Stimulated activated CD4-positive, alpha-beta T cell treated with anti-CD3 and anti-CD28 coated beads, Interleukin-2, amount 100 ng/mL, for 24 hours (primary cell): ENCODE measurements around the gene GNG13.
"Not testable (repeated sequence)": the region's sequence is repeated elsewhere in the genome, so short reads cannot be mapped to it uniquely, and the experiment has no call there.

Source experiments
- DNase-seq, 2 donors: peaks; one replicate each; pipeline ENCODE4 v3.0.0-alpha.2; 2020

GNG13 gene

GRCh38 chr16:831571-832413 lies 31.3 kb upstream of the GNG13 start:
- no peak for DNase-seq

- no peak for DNase-seq
Observed at GRCh38 chr16:830871-831570, 30.5 kb upstream of the GNG13 start.

DNA sequence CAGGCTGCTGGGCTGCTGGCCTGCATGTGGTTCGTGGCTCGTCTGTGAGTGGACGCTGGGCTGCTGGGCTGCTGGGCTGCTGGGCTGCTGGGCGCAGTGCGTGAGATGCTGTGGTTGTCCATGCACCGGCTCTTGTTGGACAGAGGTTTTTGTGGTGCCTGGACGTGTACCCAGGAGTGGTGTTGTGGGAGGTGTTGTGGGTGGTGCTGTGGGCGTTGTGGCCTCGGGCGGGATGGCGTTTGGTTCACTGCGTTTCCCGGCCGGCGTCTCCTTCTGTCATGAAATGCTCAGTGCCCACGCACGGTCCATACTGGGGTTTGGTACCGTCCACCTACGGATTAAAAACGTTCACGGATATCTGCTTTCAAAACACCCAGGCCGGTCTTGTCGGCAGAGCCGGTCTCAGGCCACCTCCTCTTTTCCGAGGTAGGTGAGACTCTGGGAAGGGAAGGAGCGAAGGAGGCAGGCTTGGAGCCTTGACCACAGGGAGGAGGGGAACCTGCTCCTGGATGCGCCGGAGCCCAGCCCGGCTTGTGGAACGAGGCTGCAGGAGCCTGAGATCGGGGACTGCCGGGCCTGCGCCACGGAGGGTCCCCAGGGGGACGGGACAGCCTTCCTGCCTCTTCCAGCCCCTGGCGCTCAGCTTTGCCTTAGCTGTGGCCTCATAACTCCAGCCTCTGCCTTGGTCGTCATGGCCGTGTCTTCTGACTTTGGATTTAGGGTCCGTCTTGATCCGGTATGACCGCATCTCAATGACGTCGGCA lies 29.8 kb upstream of the GNG13 start:
- DNase-seq = no peak

- no peak for DNase-seq
Observed at GRCh38 chr16:828891-829290, 28.4 kb upstream of the GNG13 start.

GRCh38 chr16:827513-827912 lies 27.0 kb upstream of the GNG13 start:
- no peak for DNase-seq

GRCh38 chr16:825341-826061 lies 25.0 kb upstream of the GNG13 start:
- DNase-seq = no peak

DNA sequence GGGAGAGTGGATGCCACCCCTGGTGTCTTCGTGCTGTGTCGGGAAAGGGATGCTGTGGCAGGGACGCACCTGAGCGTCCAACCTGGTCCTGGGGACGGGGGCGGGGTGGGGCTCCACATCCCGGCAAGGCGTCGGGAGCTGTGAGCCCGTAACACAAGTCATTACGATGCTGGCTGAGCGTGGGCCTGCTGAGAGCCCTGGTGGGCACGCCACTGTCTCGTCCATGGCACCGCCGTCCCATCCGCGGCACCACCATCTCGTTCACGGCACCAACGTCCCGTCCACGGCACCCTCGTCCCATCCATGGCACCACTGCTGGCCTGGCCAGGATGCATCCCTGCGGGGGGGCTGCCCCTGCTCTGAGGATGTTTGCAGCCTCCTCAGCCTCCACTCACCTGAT lies 24.1 kb upstream of the GNG13 start:
- DNase-seq = no peak

DNA sequence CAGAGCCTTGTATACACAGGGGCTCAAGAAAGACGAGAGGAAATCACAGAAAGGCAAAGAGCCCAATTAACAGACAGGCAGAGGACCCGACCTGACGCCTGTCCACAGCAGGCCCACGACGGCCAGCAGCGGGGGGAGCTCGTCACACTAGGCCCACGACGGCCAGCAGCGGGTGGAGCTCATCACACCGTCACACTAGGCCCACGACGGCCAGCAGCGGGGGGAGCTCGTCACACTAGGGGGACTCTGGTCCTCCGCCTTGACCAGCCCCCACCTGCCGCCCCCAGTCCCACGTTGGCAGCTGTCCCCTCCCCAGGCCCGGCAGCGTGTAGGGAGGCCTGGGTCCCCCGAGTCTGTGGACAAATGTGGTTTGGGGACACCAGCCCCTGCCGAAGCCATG lies 23.7 kb upstream of the GNG13 start:
- DNase-seq = no peak

GRCh38 chr16:822909-823297 lies 22.4 kb upstream of the GNG13 start:
- DNase-seq = no peak

GRCh38 chr16:822174-822908 lies 21.8 kb upstream of the GNG13 start:
- DNase-seq = no peak

DNA sequence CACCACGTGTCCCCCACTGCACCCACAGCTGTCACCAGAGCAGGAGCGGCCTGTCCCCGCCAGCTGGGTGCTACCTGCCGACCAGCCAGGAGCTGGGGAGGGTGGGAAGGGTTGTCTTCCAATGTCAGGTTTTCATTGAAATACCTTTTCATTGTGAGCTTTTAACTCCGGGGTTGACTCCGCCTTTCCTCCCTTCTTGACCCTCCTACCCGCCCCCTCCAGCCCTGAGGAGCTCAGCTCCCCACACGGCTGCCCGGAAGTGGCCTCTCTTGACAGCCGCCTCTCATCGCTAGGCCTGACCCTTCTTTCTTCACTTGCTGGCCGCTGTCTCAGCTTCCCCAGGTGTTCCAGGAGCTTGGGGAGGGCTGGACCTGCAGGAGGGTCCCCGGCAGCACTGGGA lies 21.2 kb upstream of the GNG13 start:
- DNase-seq = no peak

- DNase-seq = no peak
Observed at GRCh38 chr16:820748-821147, 20.2 kb upstream of the GNG13 start.

DNA sequence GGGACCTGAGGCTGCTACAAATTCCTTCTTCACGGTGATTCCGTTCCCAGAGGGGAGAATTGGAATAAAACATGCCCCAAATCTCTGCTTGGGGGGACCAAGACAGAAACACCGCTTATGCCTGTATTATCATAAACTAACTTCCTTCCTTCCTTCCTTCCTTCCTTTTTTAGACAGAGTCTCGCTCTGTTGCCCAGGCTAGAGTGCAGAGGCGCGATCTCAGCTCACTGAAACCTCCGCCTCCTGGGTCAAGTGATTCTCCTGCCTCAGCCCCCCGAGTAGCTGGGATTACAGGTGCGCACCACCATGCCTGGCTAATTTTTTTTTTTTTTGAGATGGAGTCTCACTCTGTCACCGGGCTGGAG lies 19.5 kb upstream of the GNG13 start:
- not testable (repeated sequence) for DNase-seq

DNA sequence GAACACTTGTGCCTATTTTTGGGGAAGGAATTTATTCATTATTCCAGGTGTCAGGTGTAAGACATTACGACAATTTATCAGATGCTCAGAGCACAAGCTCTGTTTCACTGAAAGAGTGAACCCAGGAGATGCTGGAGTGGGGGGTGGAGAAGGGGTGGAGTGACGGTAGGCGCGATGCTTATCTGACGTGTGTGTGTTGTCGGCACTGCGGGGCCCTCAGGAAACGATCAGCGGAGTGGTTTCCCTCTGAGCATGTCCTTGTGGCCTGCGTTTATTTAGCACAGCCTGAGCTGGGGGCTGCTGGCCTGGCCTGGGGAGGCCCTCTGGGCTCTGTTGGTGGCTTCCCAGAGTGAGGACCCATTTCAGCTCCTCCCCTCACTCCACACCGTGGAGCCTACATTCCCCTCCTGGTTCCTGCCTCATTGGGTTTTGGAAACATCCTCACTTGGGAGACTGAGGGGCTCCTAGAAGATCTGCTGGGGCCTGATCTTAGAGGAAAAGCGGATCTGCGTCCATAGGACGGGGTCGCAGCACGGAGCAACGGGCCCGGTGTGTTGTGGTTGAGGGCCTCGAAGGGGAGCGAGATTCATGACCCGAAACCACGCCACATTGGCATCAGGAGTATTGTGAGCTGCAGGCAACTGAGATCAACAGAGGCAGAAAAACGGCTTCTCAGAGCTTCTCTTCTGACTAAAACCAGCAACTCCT lies 19.0 kb upstream of the GNG13 start:
- no peak for DNase-seq

DNA sequence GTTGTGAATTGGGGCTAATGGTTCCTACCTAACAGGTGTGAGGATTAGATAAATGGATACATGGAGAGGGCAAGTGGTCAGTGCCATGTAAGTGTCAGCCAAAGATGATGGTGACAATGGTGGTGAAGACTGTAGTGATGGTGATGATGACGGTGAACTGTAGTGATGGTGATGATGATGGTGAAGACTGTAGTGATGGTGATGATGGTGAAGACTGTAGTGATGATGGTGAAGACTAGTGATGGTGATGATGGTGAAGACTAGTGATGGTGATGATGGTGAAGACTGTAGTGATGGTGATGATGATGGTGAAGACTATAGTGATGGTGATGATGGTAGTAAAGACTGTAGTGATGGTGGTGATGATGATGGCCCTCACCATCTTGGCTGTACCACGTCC lies 18.1 kb upstream of the GNG13 start:
- DNase-seq = no peak

GRCh38 chr16:818132-818531 lies 17.6 kb upstream of the GNG13 start:
- no peak for DNase-seq

DNA sequence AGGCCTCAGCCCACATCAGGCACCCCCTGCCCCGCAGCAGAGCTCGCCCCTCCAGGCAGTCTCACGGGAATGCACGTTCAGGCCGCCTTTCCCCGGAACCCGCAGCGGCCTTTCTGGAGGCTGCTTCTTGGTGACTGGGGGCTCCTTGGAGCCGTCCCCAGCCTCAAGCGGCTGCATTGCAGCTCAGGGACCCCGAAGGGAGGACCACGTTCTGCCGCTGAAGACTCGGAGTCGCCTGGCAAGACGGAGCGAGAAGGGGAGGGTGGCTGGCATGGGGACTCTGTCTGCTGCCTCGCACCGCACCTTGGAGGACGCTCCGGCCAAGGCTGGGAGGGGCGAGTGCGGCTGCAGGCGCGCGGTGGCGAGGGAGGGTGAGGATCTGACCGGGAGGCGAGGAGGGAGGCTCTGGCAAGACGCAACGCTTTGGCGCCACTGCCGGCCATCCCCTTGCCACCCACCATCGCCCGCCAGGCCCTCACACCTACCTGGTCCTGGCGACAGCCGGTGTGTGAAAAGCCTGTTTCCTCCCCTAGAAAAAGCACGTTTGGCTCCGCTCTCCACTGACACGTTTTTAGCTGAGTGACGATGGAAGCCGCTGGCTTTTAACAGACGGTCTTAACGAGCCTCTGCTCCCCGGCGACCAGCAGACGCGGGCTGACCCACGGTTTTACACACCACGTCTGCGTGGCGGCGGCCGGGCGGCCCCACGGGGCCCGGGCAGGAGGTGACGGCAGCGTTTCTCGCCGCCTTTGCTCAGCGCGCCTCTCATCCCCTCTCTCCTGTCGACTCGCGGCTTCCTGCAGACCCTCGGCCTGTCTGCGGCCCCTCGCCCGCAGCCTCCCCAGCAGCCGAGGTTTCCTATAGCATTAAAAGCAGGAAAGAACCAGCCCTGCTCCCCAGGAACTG lies 16.7 kb upstream of the GNG13 start:
- DNase-seq = no peak

DNA sequence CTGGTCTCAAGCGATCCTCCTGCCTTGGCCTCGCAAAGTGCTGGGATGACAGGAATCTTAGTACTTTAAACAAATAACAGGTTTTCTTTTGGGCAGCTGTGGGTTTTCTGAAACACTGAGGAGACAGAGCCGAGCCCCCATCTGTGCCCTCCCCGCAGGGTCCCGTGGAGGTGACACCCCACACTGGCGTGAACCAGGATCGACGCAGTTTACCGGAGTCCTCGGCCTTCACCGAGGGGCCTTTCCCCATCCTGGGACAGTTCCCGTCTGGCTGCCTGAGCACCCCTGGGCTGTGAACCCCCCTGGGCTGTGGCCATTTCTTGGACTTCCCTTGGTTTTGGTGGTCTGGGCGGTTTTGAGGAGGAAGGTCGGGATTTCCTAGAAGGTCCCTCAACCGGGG lies 15.3 kb upstream of the GNG13 start:
- no peak for DNase-seq

DNA sequence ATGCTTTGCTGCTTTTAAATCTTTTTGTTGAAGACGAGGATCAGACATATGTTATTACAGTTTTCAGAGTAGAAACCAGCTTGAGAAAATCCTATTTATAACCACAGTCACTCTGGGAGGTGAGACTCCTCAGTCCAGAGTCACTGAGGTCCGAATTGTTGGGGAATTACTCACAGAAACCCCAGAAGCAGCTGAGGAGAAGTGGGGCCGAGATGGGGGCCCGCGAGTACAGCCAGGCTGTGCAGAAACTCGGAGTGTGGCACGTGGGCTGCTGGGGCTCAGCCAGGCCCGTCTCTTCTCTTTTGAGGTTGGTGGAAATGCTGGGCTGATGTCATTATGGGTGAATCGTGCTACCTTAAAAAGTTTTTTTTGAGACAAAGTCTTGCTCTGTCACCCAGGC lies 14.4 kb upstream of the GNG13 start:
- DNase-seq = no peak

DNA sequence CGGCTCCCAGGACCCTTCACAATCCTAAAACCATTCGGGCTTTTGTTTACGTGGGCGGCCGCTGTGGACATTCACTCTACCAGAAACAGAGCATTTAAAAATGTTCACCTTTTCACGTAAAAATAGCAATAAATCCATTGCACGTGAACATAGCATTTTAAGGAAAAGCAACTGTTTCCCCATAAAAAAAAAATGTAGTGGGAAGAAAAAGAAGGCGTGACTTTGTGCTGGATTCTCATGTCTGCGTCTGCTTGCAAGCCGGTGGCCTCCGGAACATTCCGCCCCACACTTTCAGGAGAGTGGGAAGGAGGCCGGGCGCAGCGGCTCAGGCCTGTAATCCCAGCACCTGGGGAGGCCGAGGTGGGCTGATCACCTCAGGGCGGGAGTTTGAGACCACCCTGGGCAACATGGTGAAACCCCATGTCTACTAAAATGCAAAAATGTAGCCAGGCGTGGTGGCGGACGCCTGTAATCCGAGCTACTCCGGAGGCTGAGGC lies 13.4 kb upstream of the GNG13 start:
- DNase-seq = no peak
